ENCODE measurements around the gene DIO1.
A peak's percentile ranks its signal among the peaks of the same experiment; 100 is the strongest.

GRCh38 chr1:53949023-53949990 lies 55.3 kb downstream of the DIO1 start:
- TF ChIP-seq, protein P1, sequence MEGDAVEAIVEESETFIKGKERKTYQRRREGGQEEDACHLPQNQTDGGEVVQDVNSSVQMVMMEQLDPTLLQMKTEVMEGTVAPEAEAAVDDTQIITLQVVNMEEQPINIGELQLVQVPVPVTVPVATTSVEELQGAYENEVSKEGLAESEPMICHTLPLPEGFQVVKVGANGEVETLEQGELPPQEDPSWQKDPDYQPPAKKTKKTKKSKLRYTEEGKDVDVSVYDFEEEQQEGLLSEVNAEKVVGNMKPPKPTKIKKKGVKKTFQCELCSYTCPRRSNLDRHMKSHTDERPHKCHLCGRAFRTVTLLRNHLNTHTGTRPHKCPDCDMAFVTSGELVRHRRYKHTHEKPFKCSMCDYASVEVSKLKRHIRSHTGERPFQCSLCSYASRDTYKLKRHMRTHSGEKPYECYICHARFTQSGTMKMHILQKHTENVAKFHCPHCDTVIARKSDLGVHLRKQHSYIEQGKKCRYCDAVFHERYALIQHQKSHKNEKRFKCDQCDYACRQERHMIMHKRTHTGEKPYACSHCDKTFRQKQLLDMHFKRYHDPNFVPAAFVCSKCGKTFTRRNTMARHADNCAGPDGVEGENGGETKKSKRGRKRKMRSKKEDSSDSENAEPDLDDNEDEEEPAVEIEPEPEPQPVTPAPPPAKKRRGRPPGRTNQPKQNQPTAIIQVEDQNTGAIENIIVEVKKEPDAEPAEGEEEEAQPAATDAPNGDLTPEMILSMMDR (IDR thresholded peaks at IDR 0.05) = peak in 4 of 6 experiments; percentile 34 to 45 (median 40)
- no peak for TF ChIP-seq POLR2A (IDR thresholded peaks at IDR 0.05)
